RWPE1 (cell line): Measurements from ENCODE around the gene DNMT3A.
A peak's percentile ranks its signal among the peaks of the same experiment; 100 is the strongest.

Experiments
- CTCF ChIA-PET: fragments of 350-600 bp; sonication (Branson Sonifier 250); formaldehyde crosslinking; extraction: SDS; loops from one replicate; lab custom pipeline; 2021; lab: Yijun Ruan, JAX
- POLR2A ChIA-PET: fragments of 400-600 bp; formaldehyde crosslinking; extraction: SDS; loops from one replicate; lab custom pipeline; 2020; ENCODE audit warnings: antibody characterized with exemption; ENCODE audit not compliant: low non-redundant PET; lab: Yijun Ruan, JAX
- DNase-seq: peaks from one replicate; pipeline ENCODE4 v3.0.0; 2012; ENCODE audit warnings: low spot score
- H3K27ac ChIP-seq: fragments of 450-650 bp; 2 replicates; pipeline ENCODE4 v1.5.1; 2017
- CTCF ChIP-seq: fragments of 450-650 bp; conservative IDR thresholded peaks from 2 replicates; pipeline ENCODE4 v1.5.1; 2017; ENCODE audit warnings: low read depth, mild to moderate bottlenecking

DNMT3A gene

GRCh38 chr2:25341753-25342371, at the start of gene DNMT3A:
Gene DNMT3A, minus strand, starts transcription at chr2:25341925. Its CDS starts 27,941 bp downstream, at chr2:25313984.
- DNase-seq: peak; percentile 51
- no peak for TF ChIP-seq CTCF
- ChIA-PET CTCF (interaction anchor here (0.6 to 1.0 kb wide), 3 partner anchors 24 to 183 kb away, joined by 3 to 4 read pairs (median 4); no protein-coding TSS in a partner anchor), POLR2A (no interaction called here)
- H3K27ac ChIP-seq: peak within 1 kb of the TSS; percentile 70

- POLR2A ChIA-PET: no interaction called here
- DNase-seq: no peak
- no peak overlapping the region for H3K27ac ChIP-seq
- TF ChIP-seq CTCF: no peak
- CTCF ChIA-PET: interaction anchor here (1.1 to 1.4 kb wide), 2 partner anchors 9 to 92 kb away, joined by 3 to 5 read pairs; no protein-coding TSS in a partner anchor
Measured at GRCh38 chr2:25389161-25389560, 47.4 kb upstream of the DNMT3A start.

- POLR2A ChIA-PET: no interaction called here
Measured at GRCh38 chr2:25388491-25388890, 46.8 kb upstream of the DNMT3A start.

GRCh38 chr2:25387876-25388449, 46.2 kb upstream of the DNMT3A start:
- ChIA-PET CTCF (interaction anchor here (0.6 kb wide), 1 partner anchor 446 kb away, joined by 3 read pairs; no protein-coding TSS in a partner anchor), POLR2A (no interaction called here)
- no peak for DNase-seq
- H3K27ac ChIP-seq: no peak overlapping the region
- no peak for TF ChIP-seq CTCF

More at GRCh38 chr2:25388491-25388890, 46.8 kb upstream of the DNMT3A start:
- DNase-seq: no peak
- CTCF ChIA-PET: interaction anchor here (1.4 kb wide), 1 partner anchor 8 kb away, joined by 5 read pairs; no protein-coding TSS in a partner anchor
- no peak overlapping the region for H3K27ac ChIP-seq
- no peak for TF ChIP-seq CTCF

- ChIA-PET CTCF (interaction anchor here (0.6 to 1.8 kb wide), 3 partner anchors 25 to 445 kb away, joined by 3 to 8 read pairs (median 3); no protein-coding TSS in a partner anchor), POLR2A (no interaction called here)
- H3K27ac ChIP-seq: peak overlapping the region; percentile 7; the same call in 1 of the 2 replicates
- no peak for TF ChIP-seq CTCF
- no peak for DNase-seq
Measured at GRCh38 chr2:25386971-25387875, 45.5 kb upstream of the DNMT3A start.

- TF ChIP-seq CTCF: no peak
- CTCF ChIA-PET: interaction anchor here (0.6 to 1.8 kb wide), 3 partner anchors 9 to 24 kb away, joined by 3 to 8 read pairs (median 5); no protein-coding TSS in a partner anchor
- no peak for DNase-seq
- no peak overlapping the region for H3K27ac ChIP-seq
- POLR2A ChIA-PET: no interaction called here
Measured at GRCh38 chr2:25385910-25386309, 44.2 kb upstream of the DNMT3A start.
